GM19043 (cell line): ENCODE data around the gene PIEZO2.

Source experiments
- ATAC-seq: cut with Tn5 transposase; IDR thresholded peaks from one replicate; pipeline ENCODE4 v1.9.1; 2021; ENCODE audit warnings: low read depth; ENCODE audit not compliant: unreplicated experiment

The PIEZO2 gene

GRCh38 chr18:10707294-10707693, 442.1 kb downstream of the PIEZO2 start:
- ATAC-seq, result no peak

GRCh38 chr18:10705786-10706185, 443.6 kb downstream of the PIEZO2 start:
- no peak for ATAC-seq

GRCh38 chr18:10705291-10705690, 444.1 kb downstream of the PIEZO2 start:
- no peak for ATAC-seq

- no peak for ATAC-seq
Measured at GRCh38 chr18:10702206-10702605, 447.2 kb downstream of the PIEZO2 start.

- ATAC-seq, result no peak
Measured at GRCh38 chr18:10690366-10690765, 459.0 kb downstream of the PIEZO2 start.

GRCh38 chr18:10690035-10690329, 459.4 kb downstream of the PIEZO2 start:
- ATAC-seq, result no peak

- no peak for ATAC-seq
Measured at GRCh38 chr18:10689236-10690034, 459.9 kb downstream of the PIEZO2 start.

- ATAC-seq, result no peak
Measured at GRCh38 chr18:10688766-10689165, 460.6 kb downstream of the PIEZO2 start.

- ATAC-seq, result no peak
Measured at GRCh38 chr18:10687161-10687925, 462.0 kb downstream of the PIEZO2 start.

GRCh38 chr18:10686308-10686707, 463.1 kb downstream of the PIEZO2 start:
- ATAC-seq, result no peak

- no peak for ATAC-seq
Measured at GRCh38 chr18:10685484-10685883, 463.9 kb downstream of the PIEZO2 start.

- no peak for ATAC-seq
Measured at GRCh38 chr18:10682368-10682714, 467.0 kb downstream of the PIEZO2 start.

- ATAC-seq, result no peak
Measured at GRCh38 chr18:10681581-10682367, 467.6 kb downstream of the PIEZO2 start.

- no peak for ATAC-seq
Measured at GRCh38 chr18:10680271-10680596, 469.1 kb downstream of the PIEZO2 start.

- no peak for ATAC-seq
Measured at GRCh38 chr18:10679557-10680270, 469.7 kb downstream of the PIEZO2 start.

GRCh38 chr18:10671441-10671840, 477.9 kb downstream of the PIEZO2 start:
- no peak for ATAC-seq

- ATAC-seq, result no peak
Measured at GRCh38 chr18:10670856-10671255, 478.5 kb downstream of the PIEZO2 start.

GRCh38 chr18:10669441-10670100, 479.8 kb downstream of the PIEZO2 start:
- ATAC-seq, result no peak

GRCh38 chr18:10663750-10664149, 485.6 kb downstream of the PIEZO2 start:
- ATAC-seq, result no peak

- no peak for ATAC-seq
Measured at GRCh38 chr18:10661317-10661716, 488.1 kb downstream of the PIEZO2 start.
